HuH-7 (cell line): ENCODE measurements around the gene IQGAP1.
"Not testable (repeated sequence)": the region's sequence is repeated elsewhere in the genome, so short reads cannot be mapped to it uniquely, and the experiment has no call there.

Source experiments
- DNase-seq: peaks from one replicate; pipeline ENCODE4 v3.0.0; 2011; ENCODE audit warnings: low spot score

IQGAP1 gene

GRCh38 chr15:90483012-90483307 lies 94.9 kb downstream of the IQGAP1 start:
- no peak for DNase-seq

DNA sequence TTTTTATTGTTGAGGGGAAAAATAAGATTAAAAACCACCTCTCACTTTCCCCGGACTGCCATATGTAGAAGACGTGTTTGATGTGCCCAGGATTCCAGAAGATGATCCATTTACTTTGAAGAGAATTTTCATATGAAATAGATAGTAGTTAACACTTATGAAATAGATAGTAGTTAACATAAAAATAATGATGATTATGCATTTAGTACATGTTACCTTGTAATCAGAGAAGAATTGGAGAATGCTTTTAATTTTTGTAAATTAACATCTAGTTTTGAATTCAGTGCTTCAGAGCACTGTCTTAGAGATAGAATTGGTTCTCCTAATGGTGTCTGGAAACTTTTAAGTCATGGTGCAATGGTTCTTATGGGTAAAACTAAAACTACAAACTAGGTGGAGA lies 95.6 kb downstream of the IQGAP1 start:
- no peak for DNase-seq

- DNase-seq = no peak
Observed at GRCh38 chr15:90487186-90487585, 99.1 kb downstream of the IQGAP1 start.

GRCh38 chr15:90489514-90489913 lies 101.5 kb downstream of the IQGAP1 start:
- peak; percentile 18 for DNase-seq

GRCh38 chr15:90489944-90490343 lies 101.9 kb downstream of the IQGAP1 start:
- DNase-seq = peak; percentile 56

DNA sequence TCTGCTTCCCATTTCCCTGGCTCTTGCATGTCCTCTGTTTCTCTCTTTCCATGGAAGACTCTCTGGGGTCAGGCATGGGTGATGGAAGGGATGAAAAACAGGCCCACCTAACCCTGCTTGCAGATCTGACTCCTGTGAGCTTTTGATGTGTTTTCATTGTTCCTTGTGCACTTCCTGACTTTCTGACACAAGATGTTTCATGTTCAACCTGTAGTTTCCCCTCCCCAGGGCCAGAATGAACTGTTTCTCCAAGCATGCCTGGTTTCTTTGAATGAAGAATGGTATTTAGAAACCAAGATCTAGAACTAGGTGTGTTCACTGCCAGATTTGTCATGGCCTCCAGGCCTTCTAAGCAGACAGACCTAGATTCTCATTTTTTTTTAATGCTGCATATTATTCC lies 105.6 kb downstream of the IQGAP1 start:
- no peak for DNase-seq

- no peak for DNase-seq
Observed at GRCh38 chr15:90495067-90495466, 107.0 kb downstream of the IQGAP1 start.

GRCh38 chr15:90496791-90497190 lies 108.7 kb downstream of the IQGAP1 start:
- DNase-seq = no peak

GRCh38 chr15:90497376-90497775 lies 109.3 kb downstream of the IQGAP1 start:
- DNase-seq = no peak

DNA sequence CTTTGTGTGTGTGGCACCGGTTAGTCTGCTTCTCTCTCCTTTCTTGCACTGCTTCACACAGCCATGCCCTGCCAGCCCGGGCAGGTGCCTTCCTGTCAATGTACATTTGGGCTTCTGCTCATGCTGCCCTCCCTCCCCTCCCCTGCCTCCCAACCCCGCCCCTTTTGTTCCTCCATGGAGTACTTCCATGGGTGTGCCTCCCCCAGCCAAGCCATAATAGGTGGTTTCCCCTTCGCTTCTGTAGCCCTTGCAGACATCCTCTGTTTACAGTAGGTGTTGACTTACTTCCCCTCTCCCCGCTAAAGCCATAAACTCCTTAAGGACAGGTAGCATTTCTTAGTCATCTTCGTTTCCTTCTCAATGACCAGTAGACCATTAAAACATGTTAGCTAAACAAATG lies 109.9 kb downstream of the IQGAP1 start:
- peak; percentile 17 for DNase-seq

DNA sequence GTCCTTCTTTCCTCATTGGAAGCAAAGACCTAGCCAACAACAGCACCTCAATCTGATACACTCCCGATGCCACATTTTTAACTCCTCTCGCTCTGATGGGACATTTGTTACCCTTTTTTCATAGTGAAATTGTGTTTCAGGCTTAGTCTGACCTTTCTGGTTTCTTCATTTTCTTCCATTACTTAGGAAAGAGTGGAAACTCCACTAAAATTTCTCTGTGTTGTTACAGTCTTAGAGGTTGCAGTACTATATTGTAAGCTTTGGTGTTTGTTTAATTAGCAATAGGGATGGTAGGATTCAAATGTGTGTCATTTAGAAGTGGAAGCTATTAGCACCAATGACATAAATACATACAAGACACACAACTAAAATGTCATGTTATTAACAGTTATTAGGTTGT lies 112.1 kb downstream of the IQGAP1 start:
- no peak for DNase-seq

DNA sequence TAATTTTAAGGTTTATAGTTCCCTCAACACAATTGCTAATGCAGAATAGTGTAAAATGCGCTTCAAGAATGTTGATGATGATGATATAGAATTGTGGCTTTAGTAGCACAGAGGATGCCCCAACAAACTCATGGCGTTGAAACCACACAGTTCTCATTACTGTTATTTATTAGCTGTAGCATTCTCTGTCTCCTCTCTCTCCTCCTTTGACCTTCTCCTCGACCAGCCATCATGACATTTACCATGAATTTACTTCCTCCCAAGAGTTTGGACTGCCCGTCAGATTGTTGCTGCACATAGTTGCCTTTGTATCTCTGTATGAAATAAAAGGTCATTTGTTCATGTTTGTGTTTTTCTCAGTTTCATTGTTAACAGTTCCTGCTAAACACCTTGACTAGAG lies 113.9 kb downstream of the IQGAP1 start:
- DNase-seq = no peak

DNA sequence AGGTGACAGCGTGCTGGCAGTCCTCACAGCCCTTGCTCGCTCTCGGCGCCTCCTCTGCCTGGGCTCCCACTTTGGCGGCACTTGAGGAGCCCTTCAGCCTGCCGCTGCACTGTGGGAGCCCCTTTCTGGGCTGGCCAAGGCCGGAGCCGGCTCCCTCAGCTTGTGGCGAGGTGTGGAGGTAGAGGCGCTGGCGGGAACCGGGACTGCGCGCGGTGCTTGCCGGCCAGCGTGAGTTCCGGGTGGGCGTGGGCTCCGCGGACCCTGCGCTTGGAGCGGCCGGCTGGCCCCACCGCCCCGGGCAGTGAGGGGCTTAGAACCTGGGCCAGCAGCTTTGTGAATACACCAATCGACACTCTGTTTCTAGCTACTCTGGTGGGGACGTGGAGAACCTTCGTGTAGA lies 122.7 kb downstream of the IQGAP1 start:
- not testable (repeated sequence) for DNase-seq

DNA sequence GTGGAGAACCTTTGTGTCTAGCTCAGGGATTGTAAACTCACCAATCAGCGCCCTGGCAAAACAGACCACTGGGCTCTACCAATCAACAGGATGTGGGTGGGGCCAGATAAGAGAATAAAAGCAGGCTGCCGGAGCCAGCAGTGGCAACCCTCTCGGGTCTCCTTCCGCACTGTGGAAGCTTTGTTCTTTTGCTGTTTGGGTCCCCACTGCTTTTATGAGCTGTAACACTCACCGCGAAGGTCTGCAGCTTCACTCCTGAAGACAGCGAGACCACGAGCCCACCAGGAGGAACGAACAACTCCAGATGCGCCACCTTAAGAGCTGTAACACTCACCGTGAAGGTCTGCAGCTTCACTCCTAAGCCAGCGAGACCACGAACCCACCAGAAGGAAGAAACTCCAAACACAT lies 123.2 kb downstream of the IQGAP1 start:
- DNase-seq = not testable (repeated sequence)

DNA sequence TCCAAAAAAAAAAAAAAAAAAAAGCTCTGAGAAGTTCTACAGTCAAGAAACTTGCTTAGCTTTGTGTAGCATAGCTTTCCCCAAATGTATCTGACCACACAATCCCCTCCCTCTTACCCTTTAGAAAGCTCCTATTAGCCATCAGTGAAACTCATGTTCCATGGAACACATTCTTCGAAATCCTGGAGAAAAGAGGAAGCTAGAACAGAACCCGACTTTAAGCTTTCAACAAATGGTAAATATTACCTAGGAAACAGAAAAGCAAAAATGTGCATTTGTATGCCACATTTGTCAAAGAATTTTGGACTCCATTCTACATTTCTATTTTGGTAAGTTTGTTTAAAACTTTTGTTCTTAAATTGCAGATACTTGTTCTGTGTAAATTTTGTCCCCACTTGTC lies 124.2 kb downstream of the IQGAP1 start:
- DNase-seq = no peak

- no peak for DNase-seq
Observed at GRCh38 chr15:90512981-90513380, 124.9 kb downstream of the IQGAP1 start.

DNA sequence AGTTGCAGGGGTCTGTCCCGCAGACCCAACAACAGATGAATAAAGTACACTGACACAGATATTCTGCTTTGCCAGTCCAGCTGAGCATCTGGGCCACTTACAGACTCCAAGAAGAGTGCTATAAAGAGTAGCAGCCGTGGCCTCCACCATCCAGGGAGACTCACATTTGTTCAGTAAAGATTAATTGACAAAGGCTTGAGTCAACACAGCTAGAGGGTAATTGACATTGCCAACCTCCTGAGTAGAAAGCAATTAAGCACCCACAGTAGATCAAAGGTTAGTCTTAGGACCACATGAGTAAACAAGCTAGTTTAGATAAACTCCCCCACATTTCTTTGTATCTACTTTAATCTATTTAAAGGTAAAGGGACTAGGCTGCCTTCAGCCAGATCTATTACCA lies 125.4 kb downstream of the IQGAP1 start:
- no peak for DNase-seq

DNA sequence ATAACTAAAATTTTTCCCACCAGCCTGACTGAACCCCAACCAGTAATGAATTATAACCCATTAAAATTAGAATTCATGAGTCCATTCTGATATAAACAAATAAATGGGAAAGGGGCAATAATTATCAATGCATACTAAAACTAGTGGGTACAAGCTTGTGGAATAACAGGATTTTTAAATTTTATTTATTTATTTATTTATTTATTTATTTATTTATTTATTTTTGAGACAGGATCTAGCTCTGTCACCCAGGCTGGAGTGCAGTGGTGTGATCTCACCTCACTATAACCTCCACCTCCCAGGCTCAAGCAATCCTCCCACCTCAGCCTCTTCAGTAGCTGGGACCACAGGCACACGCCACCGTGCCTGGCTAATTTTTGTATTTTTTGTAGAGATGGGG lies 125.9 kb downstream of the IQGAP1 start:
- not testable (repeated sequence) for DNase-seq

- DNase-seq = no peak
Observed at GRCh38 chr15:90519688-90520087, 131.6 kb downstream of the IQGAP1 start.

DNA sequence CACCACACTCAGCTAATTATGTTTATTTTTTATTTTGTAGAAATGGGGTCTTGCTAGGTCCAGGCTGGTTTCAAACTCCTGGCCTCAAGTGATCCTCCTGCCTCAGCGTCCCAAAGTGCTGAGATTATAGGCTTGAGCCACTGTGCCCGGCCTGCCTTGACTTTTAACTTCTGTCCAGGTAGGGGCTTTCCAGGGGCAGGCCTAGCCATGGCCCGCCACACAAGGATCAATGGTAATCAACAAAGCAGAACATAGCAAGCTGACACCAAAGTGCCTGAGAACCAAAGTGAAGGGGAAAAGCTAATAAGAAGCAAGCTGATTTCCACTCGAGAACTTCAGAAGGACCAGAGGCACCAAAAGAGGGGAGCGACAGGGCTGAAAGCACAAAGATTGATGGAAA lies 132.3 kb downstream of the IQGAP1 start:
- DNase-seq = no peak

GRCh38 chr15:90523373-90523772 lies 135.3 kb downstream of the IQGAP1 start:
- DNase-seq = no peak

DNA sequence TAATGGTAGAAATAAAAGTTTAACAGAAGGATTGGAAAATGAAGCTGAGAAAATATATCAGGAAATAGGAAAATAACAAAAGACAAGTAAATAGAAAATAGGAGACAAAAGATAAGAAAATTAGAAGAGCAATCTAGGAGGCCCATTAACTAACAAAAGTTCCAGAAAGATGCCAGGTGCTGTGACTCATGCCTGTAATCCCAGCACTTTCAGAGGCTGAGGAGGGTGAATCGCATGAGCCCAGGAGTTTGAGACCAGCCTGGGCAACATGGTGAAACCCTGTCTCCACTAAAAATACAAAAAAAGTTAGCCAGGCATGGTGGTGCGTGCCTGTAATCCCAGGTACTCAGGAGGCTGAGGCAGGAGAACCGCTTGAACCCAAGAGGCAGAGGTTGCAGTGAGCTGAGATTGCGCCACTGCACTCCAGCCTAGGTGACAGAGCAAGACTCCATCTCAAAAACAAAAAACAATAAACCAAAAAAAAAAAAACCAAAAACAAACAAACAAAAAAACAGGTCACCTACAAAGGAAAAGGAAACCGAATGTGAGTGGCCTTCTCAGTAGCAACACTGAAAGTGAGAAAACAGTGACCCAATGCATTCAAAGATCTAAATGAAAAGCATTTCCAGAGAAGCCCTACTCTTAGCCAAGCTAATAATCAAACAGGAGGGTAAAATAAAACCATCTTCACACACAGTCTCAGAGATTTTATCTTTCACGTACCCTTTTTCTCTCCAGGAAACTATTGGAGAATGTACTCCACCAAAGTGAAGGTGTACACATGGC lies 136.2 kb downstream of the IQGAP1 start:
- not testable (repeated sequence) for DNase-seq

DNA sequence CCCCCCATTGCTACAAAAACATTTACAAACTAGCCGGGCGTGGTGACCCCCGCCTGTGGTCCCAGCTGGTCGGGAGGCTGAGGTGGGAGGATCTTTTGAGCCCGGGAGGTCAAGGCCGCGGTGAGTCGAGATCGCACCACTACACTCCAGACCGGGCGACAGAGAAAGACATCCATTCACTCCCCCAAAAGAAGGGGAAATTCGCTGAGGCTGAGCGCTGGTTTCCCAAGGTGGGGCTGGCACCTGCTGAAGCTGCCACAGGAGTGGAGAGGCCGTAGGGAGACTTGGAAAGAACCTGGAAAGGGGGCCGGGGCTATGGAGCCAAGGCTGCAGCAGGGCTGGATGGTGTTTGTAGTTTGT lies 140.9 kb downstream of the IQGAP1 start:
- no peak for DNase-seq

GRCh38 chr15:90529371-90530249 lies 141.6 kb downstream of the IQGAP1 start, which contains the start of gene CRTC3:
CRTC3 (plus strand) TSS chr15:90529923; CDS start chr15:90530072, 149 bp downstream.
- peak; percentile 77 for DNase-seq
